22Rv1 (cell line): ENCODE data around the gene ZBTB44.
"Not testable (repeated sequence)": the region's sequence is repeated elsewhere in the genome, so short reads cannot be mapped to it uniquely, and the experiment has no call there.

Experiments
- CTCF ChIP-seq: fragments of 450-650 bp; IDR thresholded peaks from 2 replicates; pipeline ENCODE4 v1.5.1; 2017; ENCODE audit warnings: mild to moderate bottlenecking
- ZFX ChIP-seq: fragments of 450-650 bp; IDR thresholded peaks from 2 replicates; pipeline ENCODE4 v1.6.1; 2017; ENCODE audit warnings: antibody characterized with exemption, borderline replicate concordance

- not testable (repeated sequence) for TF ChIP-seq CTCF, ZFX
Observed at GRCh38 chr11:130249929-130250328, 64.8 kb downstream of the ZBTB44 start.
